Neural cell (in vitro differentiated cells): Measurements from ENCODE around the gene KIF21B. TPM values are rescaled to one million over a fixed set of nuclear protein-coding genes. Genes with fewer than 3 reads are reported as not detected.

Experiments used
- H2AFZ ChIP-seq: fragments of 200-600, 300-800 bp; sonication (generic), shearing (Covaris generic); 2 replicates; pipeline ENCODE4 v1.6.0; 2014; ENCODE audit warnings: low read depth, mild to moderate bottlenecking, antibody characterized with exemption, low read length, moderate library complexity
- H3F3A ChIP-seq: fragments of 200-600 bp; shearing (Covaris generic); 2 replicates; pipeline ENCODE4 v1.6.1; 2016; ENCODE audit warnings: mild to moderate bottlenecking, moderate library complexity, mixed read lengths, antibody characterized with exemption, low read length; ENCODE audit not compliant: insufficient read depth, poor library complexity, severe bottlenecking
- H3K27ac ChIP-seq: fragments of 200-600, 300-800 bp; sonication (generic), shearing (Covaris generic); 2 replicates; pipeline ENCODE4 v1.5.1; 2014; ENCODE audit warnings: mild to moderate bottlenecking, low read length, moderate library complexity
- H3K27me3 ChIP-seq: fragments of 300-800, 200-600 bp; sonication (generic), shearing (Covaris generic); 2 replicates; pipeline ENCODE4 v1.6.0; 2014; ENCODE audit warnings: mild to moderate bottlenecking, low read depth, low read length, moderate library complexity; ENCODE audit not compliant: insufficient read depth
- H3K36me3 ChIP-seq: fragments of 300-800, 200-600 bp; sonication (generic), shearing (Covaris generic); 2 replicates; pipeline ENCODE4 v1.5.1; 2014; ENCODE audit warnings: mild to moderate bottlenecking, antibody characterized with exemption, low read length, moderate library complexity; ENCODE audit not compliant: insufficient read depth
- H3K4me2 ChIP-seq: fragments of 300-800, 200-600 bp; sonication (generic), shearing (Covaris generic); 2 replicates; pipeline ENCODE4 v1.6.0; 2014; ENCODE audit warnings: mild to moderate bottlenecking, low read length
- H3K4me3 ChIP-seq: fragments of 300-800, 200-600 bp; sonication (generic), shearing (Covaris generic); 2 replicates; pipeline ENCODE4 v1.5.1; 2014; ENCODE audit warnings: mild to moderate bottlenecking, low read length, moderate library complexity
- H3K79me2 ChIP-seq: fragments of 200-600 bp; shearing (Covaris generic); replicated peaks from 2 replicates; pipeline ENCODE4 v1.6.0; 2014; ENCODE audit warnings: mild to moderate bottlenecking, low read length, moderate library complexity; ENCODE audit not compliant: insufficient read depth
- H3K9ac ChIP-seq: fragments of 300-800, 200-600 bp; sonication (generic), shearing (Covaris generic); 2 replicates; pipeline ENCODE4 v1.6.1; 2016; ENCODE audit warnings: mild to moderate bottlenecking, low read length, mixed read lengths
- H3K9me2 ChIP-seq: fragments of 200-600 bp; shearing (Covaris generic); 2 replicates; pipeline ENCODE4 v1.6.1; 2016; ENCODE audit warnings: mild to moderate bottlenecking, low read length, mixed read lengths; ENCODE audit not compliant: insufficient read depth
- H3K9me3 ChIP-seq: fragments of 200-600, 300-800 bp; sonication (generic), shearing (Covaris generic); 2 replicates; pipeline ENCODE4 v1.6.1; 2016; ENCODE audit warnings: mild to moderate bottlenecking, mixed run types, low read length, moderate library complexity, mixed read lengths
- H4K20me1 ChIP-seq: fragments of 200-600 bp; shearing (Covaris generic); 2 replicates; pipeline ENCODE4 v1.6.1; 2016; ENCODE audit warnings: mild to moderate bottlenecking, mixed run types; ENCODE audit not compliant: insufficient read depth
- EP300 ChIP-seq: fragments of 450-650 bp; conservative IDR thresholded peaks from 2 replicates; pipeline ENCODE4 v1.6.1; 2014; ENCODE audit warnings: antibody characterized with exemption, mild to moderate bottlenecking, moderate library complexity; ENCODE audit not compliant: poor library complexity, severe bottlenecking
- EZH2 ChIP-seq: fragments of 200-600, 300-800 bp; shearing (Covaris generic), sonication (generic); IDR thresholded peaks from 2 replicates; pipeline ENCODE4 v1.6.1; 2014; ENCODE audit warnings: antibody characterized with exemption, low read length, borderline replicate concordance, mild to moderate bottlenecking; ENCODE audit not compliant: insufficient read depth, poor library complexity, severe bottlenecking
- MXI1 ChIP-seq: fragments of 450-650 bp; conservative IDR thresholded peaks from 2 replicates; pipeline ENCODE4 v1.6.1; 2014; ENCODE audit warnings: antibody characterized with exemption, mild to moderate bottlenecking; ENCODE audit not compliant: poor library complexity, severe bottlenecking
- POLR2AphosphoS5 ChIP-seq: IDR thresholded peaks from 2 replicates; pipeline ENCODE4 v1.6.1; 2012
- RAD21 ChIP-seq: fragments of 450-650 bp; conservative IDR thresholded peaks from 2 replicates; pipeline ENCODE4 v1.6.1; 2014; ENCODE audit warnings: antibody characterized with exemption, mild to moderate bottlenecking, moderate library complexity
- SMC3 ChIP-seq: fragments of 450-650 bp; conservative IDR thresholded peaks from 2 replicates; pipeline ENCODE4 v1.6.1; 2014; ENCODE audit warnings: antibody characterized with exemption, mild to moderate bottlenecking, moderate library complexity; ENCODE audit not compliant: poor library complexity
- TAF1 ChIP-seq: IDR thresholded peaks from 2 replicates; pipeline ENCODE4 v1.6.1; 2012; ENCODE audit warnings: low read depth
- polyA plus RNA-seq: library from polyadenylated mRNA; depleted of rRNA; stranded (reverse); fragments of >200 nt; gene quantifications from 2 replicates; pipeline ENCODE4 v1.2.3, GENCODE V29; 2014
- TF ChIP-seq, protein P1 (sequence below): IDR thresholded peaks from 2 replicates; pipeline ENCODE4 v1.6.1; 2012; ENCODE audit warnings: borderline replicate concordance
- TF ChIP-seq, protein P2 (sequence below): fragments of 450-650 bp; IDR thresholded peaks from 2 replicates; pipeline ENCODE4 v1.5.1; 2014; ENCODE audit warnings: antibody characterized with exemption, mild to moderate bottlenecking, moderate library complexity; ENCODE audit not compliant: poor library complexity, severe bottlenecking

Gene KIF21B
- polyA plus RNA-seq, 1 donor from 2014 or later, result 53.7 TPM

DNA sequence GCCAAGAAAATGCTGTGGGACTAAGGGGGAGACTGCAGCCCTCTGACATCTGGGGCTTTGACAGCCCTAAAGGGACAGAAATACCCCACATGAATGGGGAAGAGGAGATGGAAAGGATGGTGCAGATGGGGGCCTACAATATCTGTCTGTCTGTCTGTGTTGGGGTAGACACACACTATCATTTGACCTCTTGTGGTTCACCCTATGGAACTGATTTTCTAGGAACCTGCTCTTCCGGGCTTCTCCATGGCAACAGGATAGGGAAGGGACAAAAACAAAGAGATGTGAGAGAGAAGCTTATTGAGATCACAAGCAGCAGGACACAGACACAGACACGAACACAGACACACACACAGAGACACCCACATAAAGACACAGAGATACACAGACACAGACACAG, 17.1 kb downstream of the KIF21B start:
- Histone ChIP-seq H3K4me3 (no peak overlapping the region), H3K9ac (no peak overlapping the region), H3K27me3 (no peaks in the 10 kb centered on the region), H3K36me3 (peaks cover 25% of the 10 kb centered on the region), H4K20me1 (peaks cover 39% of the 10 kb centered on the region), H3K4me2 (no peak overlapping the region), H3F3A (no peaks in the 10 kb centered on the region), H2AFZ (no peak overlapping the region), H3K9me3 (no peaks in the 10 kb centered on the region), H3K79me2 (peaks cover 40% of the 10 kb centered on the region), H3K9me2 (no peaks in the 10 kb centered on the region), H3K27ac (peak overlapping the region; percentile 16)
- TF ChIP-seq RAD21 (no peak), SMC3 (no peak), EP300 (no peak), MXI1 (no peak), EZH2 (no peak)
- TF ChIP-seq, protein P1, sequence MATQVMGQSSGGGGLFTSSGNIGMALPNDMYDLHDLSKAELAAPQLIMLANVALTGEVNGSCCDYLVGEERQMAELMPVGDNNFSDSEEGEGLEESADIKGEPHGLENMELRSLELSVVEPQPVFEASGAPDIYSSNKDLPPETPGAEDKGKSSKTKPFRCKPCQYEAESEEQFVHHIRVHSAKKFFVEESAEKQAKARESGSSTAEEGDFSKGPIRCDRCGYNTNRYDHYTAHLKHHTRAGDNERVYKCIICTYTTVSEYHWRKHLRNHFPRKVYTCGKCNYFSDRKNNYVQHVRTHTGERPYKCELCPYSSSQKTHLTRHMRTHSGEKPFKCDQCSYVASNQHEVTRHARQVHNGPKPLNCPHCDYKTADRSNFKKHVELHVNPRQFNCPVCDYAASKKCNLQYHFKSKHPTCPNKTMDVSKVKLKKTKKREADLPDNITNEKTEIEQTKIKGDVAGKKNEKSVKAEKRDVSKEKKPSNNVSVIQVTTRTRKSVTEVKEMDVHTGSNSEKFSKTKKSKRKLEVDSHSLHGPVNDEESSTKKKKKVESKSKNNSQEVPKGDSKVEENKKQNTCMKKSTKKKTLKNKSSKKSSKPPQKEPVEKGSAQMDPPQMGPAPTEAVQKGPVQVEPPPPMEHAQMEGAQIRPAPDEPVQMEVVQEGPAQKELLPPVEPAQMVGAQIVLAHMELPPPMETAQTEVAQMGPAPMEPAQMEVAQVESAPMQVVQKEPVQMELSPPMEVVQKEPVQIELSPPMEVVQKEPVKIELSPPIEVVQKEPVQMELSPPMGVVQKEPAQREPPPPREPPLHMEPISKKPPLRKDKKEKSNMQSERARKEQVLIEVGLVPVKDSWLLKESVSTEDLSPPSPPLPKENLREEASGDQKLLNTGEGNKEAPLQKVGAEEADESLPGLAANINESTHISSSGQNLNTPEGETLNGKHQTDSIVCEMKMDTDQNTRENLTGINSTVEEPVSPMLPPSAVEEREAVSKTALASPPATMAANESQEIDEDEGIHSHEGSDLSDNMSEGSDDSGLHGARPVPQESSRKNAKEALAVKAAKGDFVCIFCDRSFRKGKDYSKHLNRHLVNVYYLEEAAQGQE, result no peak
- TF ChIP-seq, protein P2, sequence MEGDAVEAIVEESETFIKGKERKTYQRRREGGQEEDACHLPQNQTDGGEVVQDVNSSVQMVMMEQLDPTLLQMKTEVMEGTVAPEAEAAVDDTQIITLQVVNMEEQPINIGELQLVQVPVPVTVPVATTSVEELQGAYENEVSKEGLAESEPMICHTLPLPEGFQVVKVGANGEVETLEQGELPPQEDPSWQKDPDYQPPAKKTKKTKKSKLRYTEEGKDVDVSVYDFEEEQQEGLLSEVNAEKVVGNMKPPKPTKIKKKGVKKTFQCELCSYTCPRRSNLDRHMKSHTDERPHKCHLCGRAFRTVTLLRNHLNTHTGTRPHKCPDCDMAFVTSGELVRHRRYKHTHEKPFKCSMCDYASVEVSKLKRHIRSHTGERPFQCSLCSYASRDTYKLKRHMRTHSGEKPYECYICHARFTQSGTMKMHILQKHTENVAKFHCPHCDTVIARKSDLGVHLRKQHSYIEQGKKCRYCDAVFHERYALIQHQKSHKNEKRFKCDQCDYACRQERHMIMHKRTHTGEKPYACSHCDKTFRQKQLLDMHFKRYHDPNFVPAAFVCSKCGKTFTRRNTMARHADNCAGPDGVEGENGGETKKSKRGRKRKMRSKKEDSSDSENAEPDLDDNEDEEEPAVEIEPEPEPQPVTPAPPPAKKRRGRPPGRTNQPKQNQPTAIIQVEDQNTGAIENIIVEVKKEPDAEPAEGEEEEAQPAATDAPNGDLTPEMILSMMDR, result no peak

DNA sequence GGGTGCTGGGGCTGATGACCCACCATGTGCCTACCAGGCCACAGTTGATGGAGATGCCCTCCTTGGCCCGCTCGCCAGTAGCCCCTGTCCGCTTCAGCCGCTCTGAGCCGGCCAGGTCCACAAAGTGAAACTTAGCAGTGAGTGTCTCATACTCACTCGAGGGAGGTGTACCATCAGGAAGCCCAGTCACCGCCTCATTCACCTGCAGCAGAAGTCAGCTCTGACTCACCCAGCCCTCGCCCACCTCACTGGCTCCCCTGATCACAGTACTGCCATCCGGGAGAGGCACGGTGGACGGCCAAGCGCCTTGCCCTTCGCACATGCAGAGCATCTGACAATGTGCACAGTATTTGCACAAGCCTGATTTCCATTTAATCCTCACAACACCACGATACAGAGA, 18.8 kb downstream of the KIF21B start:
- Histone ChIP-seq H3K36me3 (peaks cover 25% of the 10 kb centered on the region), H2AFZ (no peak overlapping the region), H3K27ac (no peak overlapping the region), H4K20me1 (peaks cover 23% of the 10 kb centered on the region), H3K9me3 (no peaks in the 10 kb centered on the region), H3K9ac (no peak overlapping the region), H3K4me2 (no peak overlapping the region), H3K27me3 (no peaks in the 10 kb centered on the region), H3F3A (no peaks in the 10 kb centered on the region), H3K79me2 (peaks cover 23% of the 10 kb centered on the region), H3K4me3 (no peak overlapping the region), H3K9me2 (no peaks in the 10 kb centered on the region)
- TF ChIP-seq POLR2AphosphoS5, result no peak
- TF ChIP-seq TAF1, result no peak
- TF ChIP-seq, protein P2, result no peak
- TF ChIP-seq MXI1, result no peak
- no peak for TF ChIP-seq EP300
- TF ChIP-seq SMC3, result no peak
- TF ChIP-seq, protein P1, result no peak
- no peak for TF ChIP-seq RAD21
- TF ChIP-seq EZH2, result no peak
